ENCODE data around the gene PRCD.
A peak's percentile ranks its signal among the peaks of the same experiment; 100 is the strongest.
"Not testable (repeated sequence)": the region's sequence is repeated elsewhere in the genome, so short reads cannot be mapped to it uniquely, and the experiment has no call there.

PRCD gene

GRCh38 chr17:76556765-76557367 lies 17.0 kb downstream of the PRCD start:
- DNase-seq (ENCODE audit: low spot score) = no peak

DNA sequence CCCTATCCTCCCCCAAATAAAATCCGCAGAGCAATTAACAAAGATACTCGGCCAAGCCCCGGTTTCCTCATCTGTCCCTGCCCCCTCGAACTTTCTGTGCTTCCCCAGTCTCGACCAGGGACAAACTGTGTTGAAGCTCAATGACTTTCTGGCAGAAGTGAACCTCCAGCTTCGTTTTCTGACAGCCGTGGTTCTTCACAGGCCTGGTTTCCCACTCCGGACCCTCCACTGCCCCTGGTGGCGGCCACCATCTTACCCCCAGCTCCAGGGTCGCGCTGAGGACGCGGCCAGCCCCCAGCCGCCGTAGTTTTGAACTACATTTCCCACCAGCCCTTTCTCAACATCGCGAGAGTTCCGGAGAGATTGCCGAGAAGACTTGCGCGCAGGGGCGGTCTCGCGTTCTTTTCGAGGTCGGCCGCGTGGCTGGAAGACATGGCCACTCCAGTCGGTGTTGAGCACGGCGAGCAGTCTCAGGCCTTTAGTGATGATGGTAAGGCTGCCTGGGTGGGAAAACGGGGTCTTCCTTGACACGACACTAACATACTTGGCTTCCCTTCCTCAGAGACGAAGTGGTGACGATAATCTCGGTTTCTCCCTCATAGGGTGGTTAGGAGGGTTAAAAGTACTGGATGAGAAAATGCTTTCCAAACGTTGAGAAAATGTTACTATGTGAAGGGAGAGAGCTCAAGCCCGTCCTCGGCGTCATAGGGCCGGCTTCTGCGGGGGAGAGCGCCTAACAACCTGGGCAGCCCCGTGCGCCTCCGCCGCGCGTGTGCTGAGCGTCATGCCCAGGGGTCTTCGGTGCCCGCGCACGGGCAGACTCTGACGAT lies 17.7 kb downstream of the PRCD start:
- DNase-seq (ENCODE audit: low spot score) = peak; percentile 99

GRCh38 chr17:76558198-76559095 lies 18.6 kb downstream of the PRCD start:
- peak; percentile 59 for DNase-seq (ENCODE audit: low spot score)

DNA sequence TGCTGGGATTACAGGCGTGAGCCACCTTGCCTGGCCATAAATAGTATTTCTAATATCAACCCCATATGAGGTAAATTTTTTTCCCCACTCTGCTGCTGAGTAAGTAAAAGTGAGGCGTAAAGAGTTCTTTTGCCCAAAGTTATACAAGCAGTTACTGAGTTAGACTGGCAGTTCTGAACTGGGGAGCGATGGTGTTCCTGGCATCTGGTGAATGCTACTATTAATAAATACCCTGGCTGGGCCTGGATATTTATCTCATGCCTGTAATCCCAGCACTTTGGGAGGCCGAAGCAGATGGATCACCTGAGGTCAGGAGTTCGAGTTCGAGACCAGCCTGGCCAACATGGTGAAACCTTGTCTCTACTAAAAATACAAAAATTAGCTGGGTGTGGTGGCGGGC lies 19.6 kb downstream of the PRCD start:
- DNase-seq (ENCODE audit: low spot score) = not testable (repeated sequence)

GRCh38 chr17:76560036-76560876 lies 20.4 kb downstream of the PRCD start:
- DNase-seq (ENCODE audit: low spot score) = no peak

GRCh38 chr17:76560877-76561221 lies 21.0 kb downstream of the PRCD start:
- no peak for DNase-seq (ENCODE audit: low spot score)

DNA sequence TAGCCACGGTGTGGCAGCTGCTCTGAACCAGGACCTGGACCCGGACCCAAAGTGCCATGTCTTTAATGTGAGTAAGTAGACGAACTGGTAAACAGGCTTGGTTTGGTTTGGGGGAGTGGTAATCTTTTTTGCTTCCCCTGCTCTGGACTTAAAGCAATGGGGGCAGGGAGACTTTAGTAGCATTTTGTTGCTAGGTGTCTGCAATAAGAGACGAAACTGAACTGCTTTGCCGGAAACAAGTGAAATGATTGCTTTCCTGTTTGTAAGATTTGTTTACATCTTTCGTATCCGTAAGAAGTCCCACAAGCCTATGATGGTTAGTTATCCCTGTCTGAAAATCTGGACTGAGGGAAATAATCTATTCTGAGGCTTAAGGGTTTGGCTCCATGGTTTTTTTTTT lies 21.5 kb downstream of the PRCD start:
- DNase-seq (ENCODE audit: low spot score) = no peak

- DNase-seq (ENCODE audit: low spot score) = no peak
These were observed 22.0 kb downstream of the PRCD start for GRCh38 chr17:76561799-76562268.

GRCh38 chr17:76562734-76563148 lies 22.9 kb downstream of the PRCD start:
- no peak for DNase-seq (ENCODE audit: low spot score)

DNA sequence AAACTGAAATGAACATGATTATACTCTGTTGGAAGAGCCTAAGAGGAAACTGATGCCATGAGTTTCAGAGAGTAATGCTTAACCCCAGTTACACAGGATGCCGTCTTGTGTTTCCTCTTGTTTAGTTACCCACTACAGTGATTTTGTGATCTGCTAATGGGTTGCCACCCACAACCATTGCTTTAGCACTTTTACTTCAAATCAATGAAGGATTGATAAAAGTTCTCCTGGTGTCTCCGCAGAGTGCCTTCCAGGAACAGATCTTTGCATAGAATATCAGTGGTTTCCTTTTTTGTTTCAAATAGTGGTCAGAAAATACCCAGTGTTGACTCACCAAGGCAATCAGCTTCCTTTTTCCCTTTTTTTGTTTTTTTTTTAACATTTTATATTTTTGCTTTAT lies 23.5 kb downstream of the PRCD start:
- not testable (repeated sequence) for DNase-seq (ENCODE audit: low spot score)

DNA sequence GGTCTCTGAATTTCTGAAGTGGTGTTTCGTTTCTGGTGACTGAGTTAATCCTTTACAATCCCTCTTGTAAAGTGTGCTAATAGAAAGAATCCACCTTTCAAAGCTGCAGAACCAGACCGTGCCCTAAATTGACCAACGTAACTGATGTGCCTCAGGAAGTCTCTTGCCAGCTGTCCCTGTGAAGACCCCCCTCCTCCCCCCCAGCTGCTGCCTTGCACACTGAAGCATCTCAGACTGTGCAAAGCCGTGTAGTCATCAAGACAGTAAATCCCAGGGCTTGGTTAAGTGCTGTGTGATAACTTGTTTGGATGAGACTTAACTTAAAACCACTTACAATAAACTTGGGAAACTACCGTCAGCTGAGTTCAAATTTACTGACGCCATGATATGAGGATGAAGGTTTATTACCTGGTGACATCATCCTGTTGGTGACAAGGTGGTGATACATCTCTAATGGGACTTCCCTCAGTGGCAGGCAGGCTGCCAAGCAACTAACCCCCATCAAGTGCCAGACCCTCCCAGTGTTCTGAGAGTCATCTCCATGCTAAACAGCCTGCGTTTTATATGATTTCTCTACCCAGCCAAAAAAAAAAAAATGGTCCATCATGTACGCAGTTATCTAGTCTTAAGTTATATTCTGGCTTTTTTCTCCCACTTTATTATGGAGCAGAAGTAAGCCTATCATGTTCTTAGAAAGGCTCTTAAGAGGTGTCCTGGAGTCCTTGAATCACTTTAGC lies 25.3 kb downstream of the PRCD start:
- peak; percentile 27 for DNase-seq (ENCODE audit: low spot score)

- peak; percentile 27 for DNase-seq (ENCODE audit: low spot score)
These were observed 26.1 kb downstream of the PRCD start for GRCh38 chr17:76565728-76566612.

- no peak for DNase-seq (ENCODE audit: low spot score)
These were observed 26.7 kb downstream of the PRCD start for GRCh38 chr17:76566613-76566943.

- no peak for DNase-seq (ENCODE audit: low spot score)
These were observed 27.2 kb downstream of the PRCD start for GRCh38 chr17:76566988-76567431.

DNA sequence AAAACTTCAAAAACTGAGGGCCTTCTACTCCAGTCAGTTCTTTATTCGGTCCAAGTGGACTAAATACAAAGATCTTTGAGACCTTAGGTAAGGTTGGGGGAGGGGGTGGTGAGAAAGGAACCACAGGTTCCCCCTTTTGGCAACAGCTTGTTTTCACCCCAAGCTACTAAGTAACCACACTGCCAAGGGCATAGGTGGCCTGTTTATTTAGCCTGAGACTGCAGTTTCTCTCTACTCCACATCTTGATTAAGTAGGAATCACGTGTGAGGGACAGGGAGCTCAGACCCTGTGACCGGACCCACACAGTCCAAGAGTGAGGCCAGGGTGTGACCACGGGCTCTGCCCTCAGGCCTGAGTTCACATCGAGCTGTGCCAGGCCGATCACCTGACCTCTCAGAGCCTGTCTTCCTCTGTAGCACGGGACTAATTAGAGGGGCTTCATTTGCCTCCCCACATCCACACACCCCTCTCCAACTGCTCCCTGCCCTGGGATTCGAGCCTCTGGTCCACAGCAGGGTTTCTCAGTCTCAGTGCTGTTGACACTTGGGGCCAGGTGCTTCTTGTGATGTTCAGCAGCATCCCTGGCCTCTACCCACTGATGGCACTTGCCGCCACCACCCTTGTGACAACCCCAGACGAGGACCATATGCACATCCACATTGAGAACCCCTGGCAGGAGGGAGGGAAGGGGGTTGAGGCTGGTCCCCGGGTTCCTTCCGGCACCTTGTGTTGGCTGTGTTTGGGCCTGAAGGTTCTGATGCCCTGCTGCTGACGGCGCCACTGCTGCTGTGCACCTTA lies 28.0 kb downstream of the PRCD start:
- DNase-seq (ENCODE audit: low spot score) = peak; percentile 50

GRCh38 chr17:76568811-76569221 lies 29.0 kb downstream of the PRCD start:
- DNase-seq (ENCODE audit: low spot score) = no peak

GRCh38 chr17:76569607-76570279 lies 29.9 kb downstream of the PRCD start:
- no peak for DNase-seq (ENCODE audit: low spot score)

- no peak for DNase-seq (ENCODE audit: low spot score)
These were observed 30.6 kb downstream of the PRCD start for GRCh38 chr17:76570457-76570856.
